Ovary (tissue), 3 donors: ENCODE measurements around the gene CPZ.

Source experiments
- POLR2A ChIP-seq: fragments of 450-650 bp; IDR thresholded peaks from one replicate; pipeline ENCODE4 v1.6.1; 2017; ENCODE audit warnings: antibody characterized with exemption, mild to moderate bottlenecking, moderate library complexity
- TF ChIP-seq, protein P1 (sequence below), 3 donors: fragments of 450-650 bp in 2 of 3; fragments of 200-600 bp in 1 of 3; IDR thresholded peaks; one replicate each; pipeline versions ENCODE4 v1.5.1 to v1.8.0; 2016 to 2022; ENCODE audit warnings: antibody characterized with exemption in 3 of 3, mild to moderate bottlenecking in 1 of 3
- donor health status: DM: no; HTN: no; CAD: no.

- no peak for TF ChIP-seq POLR2A
- TF ChIP-seq, protein P1, sequence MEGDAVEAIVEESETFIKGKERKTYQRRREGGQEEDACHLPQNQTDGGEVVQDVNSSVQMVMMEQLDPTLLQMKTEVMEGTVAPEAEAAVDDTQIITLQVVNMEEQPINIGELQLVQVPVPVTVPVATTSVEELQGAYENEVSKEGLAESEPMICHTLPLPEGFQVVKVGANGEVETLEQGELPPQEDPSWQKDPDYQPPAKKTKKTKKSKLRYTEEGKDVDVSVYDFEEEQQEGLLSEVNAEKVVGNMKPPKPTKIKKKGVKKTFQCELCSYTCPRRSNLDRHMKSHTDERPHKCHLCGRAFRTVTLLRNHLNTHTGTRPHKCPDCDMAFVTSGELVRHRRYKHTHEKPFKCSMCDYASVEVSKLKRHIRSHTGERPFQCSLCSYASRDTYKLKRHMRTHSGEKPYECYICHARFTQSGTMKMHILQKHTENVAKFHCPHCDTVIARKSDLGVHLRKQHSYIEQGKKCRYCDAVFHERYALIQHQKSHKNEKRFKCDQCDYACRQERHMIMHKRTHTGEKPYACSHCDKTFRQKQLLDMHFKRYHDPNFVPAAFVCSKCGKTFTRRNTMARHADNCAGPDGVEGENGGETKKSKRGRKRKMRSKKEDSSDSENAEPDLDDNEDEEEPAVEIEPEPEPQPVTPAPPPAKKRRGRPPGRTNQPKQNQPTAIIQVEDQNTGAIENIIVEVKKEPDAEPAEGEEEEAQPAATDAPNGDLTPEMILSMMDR (IDR thresholded peaks at IDR 0.05) = no peak
Observed at GRCh38 chr4:8573266-8573665, 19.3 kb upstream of the CPZ start.
